HG02588 (cell line): ENCODE results near the gene VMP1.
"Not testable (repeated sequence)": the region's sequence is repeated elsewhere in the genome, so short reads cannot be mapped to it uniquely, and the experiment has no call there.

Source experiments
- ATAC-seq: cut with Tn5 transposase; IDR thresholded peaks from one replicate; pipeline ENCODE4 v1.9.1; 2021; ENCODE audit warnings: mild to moderate bottlenecking, moderate library complexity; ENCODE audit not compliant: unreplicated experiment

The VMP1 gene

GRCh38 chr17:59804901-59805465, 97.5 kb downstream of the VMP1 start:
- ATAC-seq = no peak

GRCh38 chr17:59806322-59806721, 98.9 kb downstream of the VMP1 start:
- ATAC-seq = not testable (repeated sequence)

GRCh38 chr17:59807892-59808509, 100.5 kb downstream of the VMP1 start:
- no peak for ATAC-seq

- ATAC-seq = no peak
These were observed 103.4 kb downstream of the VMP1 start for GRCh38 chr17:59810894-59811153.

- no peak for ATAC-seq
These were observed 103.8 kb downstream of the VMP1 start for GRCh38 chr17:59811209-59811608.

- no peak for ATAC-seq
These were observed 104.7 kb downstream of the VMP1 start for GRCh38 chr17:59812139-59812538.

- no peak for ATAC-seq
These were observed 106.8 kb downstream of the VMP1 start for GRCh38 chr17:59814276-59814675.

- ATAC-seq = no peak
These were observed 107.2 kb downstream of the VMP1 start for GRCh38 chr17:59814685-59815084.

- ATAC-seq = no peak
These were observed 108.5 kb downstream of the VMP1 start for GRCh38 chr17:59815965-59816364.

- ATAC-seq = no peak
These were observed 118.3 kb downstream of the VMP1 start for GRCh38 chr17:59825533-59826322.

- ATAC-seq = no peak
These were observed 119.4 kb downstream of the VMP1 start for GRCh38 chr17:59826706-59827453.

- ATAC-seq = no peak
These were observed 120.4 kb downstream of the VMP1 start for GRCh38 chr17:59827721-59828477.

- no peak for ATAC-seq
These were observed 121.0 kb downstream of the VMP1 start for GRCh38 chr17:59828478-59828760.

GRCh38 chr17:59828819-59829216, 121.4 kb downstream of the VMP1 start:
- ATAC-seq = not testable (repeated sequence)

GRCh38 chr17:59829217-59830006, 122.0 kb downstream of the VMP1 start:
- peak; percentile 66 for ATAC-seq

GRCh38 chr17:59830007-59830630, 122.7 kb downstream of the VMP1 start:
- ATAC-seq = no peak

GRCh38 chr17:59830846-59831486, 123.5 kb downstream of the VMP1 start:
- ATAC-seq = no peak

- no peak for ATAC-seq
These were observed 125.5 kb downstream of the VMP1 start for GRCh38 chr17:59832883-59833379.

- peak; percentile 72 for ATAC-seq
These were observed 130.0 kb downstream of the VMP1 start for GRCh38 chr17:59837308-59838051.
